IMR-90 (cell line): ENCODE results near the gene GPC6. TPM values are rescaled to one million over a fixed set of nuclear protein-coding genes. Genes with fewer than 3 reads are reported as not detected.

Experiments
- ATAC-seq: fragments of 200-7000 bp; cut with Tn5 transposase; 2 replicates; pipeline ENCODE4 v1.9.1; 2020; ENCODE audit warnings: low read depth, mild to moderate bottlenecking, moderate library complexity
- BruUV-seq: library from RNA; stranded (reverse); fragments of 400-500 nt; replicated peaks from 2 replicates; lab custom pipeline; 2021; lab: Mats Ljungman, UMichigan
- CTCF ChIA-PET: fragments of 300-600 bp; formaldehyde crosslinking; extraction: SDS; loops from one replicate; lab custom pipeline; 2021; ENCODE audit warnings: antibody characterized with exemption; lab: Yijun Ruan, JAX
- POLR2A ChIA-PET: fragments of 300-600 bp; sonication (Branson Sonifier 250); formaldehyde crosslinking; loops from one replicate; lab custom pipeline; 2022; ENCODE audit warnings: antibody characterized with exemption; ENCODE audit not compliant: unreplicated experiment; lab: Charles Lee
- DNase-seq: peaks from one replicate; pipeline ENCODE4 v3.0.0; 2013
- H2AFZ ChIP-seq: replicated peaks from 2 replicates; pipeline ENCODE3; 2013; ENCODE audit warnings: low read length, mild to moderate bottlenecking; ENCODE audit not compliant: poor library complexity
- H2AK5ac ChIP-seq: 2 replicates; pipeline ENCODE4 v1.6.1; 2013; ENCODE audit warnings: low read depth, low read length, inconsistent platforms
- H2AK9ac ChIP-seq: replicated peaks from 2 replicates; pipeline ENCODE3; 2013; ENCODE audit warnings: mild to moderate bottlenecking, low read depth, low read length, moderate library complexity; ENCODE audit not compliant: poor library complexity
- H2BK120ac ChIP-seq: 2 replicates; pipeline ENCODE4 v1.6.1; 2013; ENCODE audit warnings: low read depth, low read length, inconsistent platforms
- H2BK15ac ChIP-seq: 3 replicates; pipeline ENCODE4 v1.6.1; 2013; ENCODE audit warnings: low read depth, low read length, inconsistent platforms
- H2BK20ac ChIP-seq: 2 replicates; pipeline ENCODE4 v1.6.1; 2013; ENCODE audit warnings: low read depth, mild to moderate bottlenecking, inconsistent platforms, low read length, moderate library complexity
- H2BK5ac ChIP-seq: 2 replicates; pipeline ENCODE4 v1.6.1; 2013; ENCODE audit warnings: mild to moderate bottlenecking, low read depth, low read length, inconsistent platforms; ENCODE audit not compliant: poor library complexity, severe bottlenecking
- H3K14ac ChIP-seq: replicated peaks from 2 replicates; pipeline ENCODE4 v1.6.1; 2013; ENCODE audit warnings: low read depth, low read length, inconsistent platforms
- H3K18ac ChIP-seq: 2 replicates; pipeline ENCODE4 v1.6.1; 2013; ENCODE audit warnings: low read depth, low read length, control low read depth
- H3K23ac ChIP-seq: 2 replicates; pipeline ENCODE4 v1.6.1; 2013; ENCODE audit warnings: low read depth, low read length, inconsistent platforms
- H3K27ac ChIP-seq: 2 replicates; pipeline ENCODE4 v1.5.1; 2013; ENCODE audit warnings: mild to moderate bottlenecking, control low read depth, low read length; ENCODE audit not compliant: insufficient read depth
- H3K27me3 ChIP-seq: 2 replicates; pipeline ENCODE4 v1.6.1; 2013; ENCODE audit warnings: low read length; ENCODE audit not compliant: control insufficient read depth, insufficient read depth
- H3K36me3 ChIP-seq: 2 replicates; pipeline ENCODE4 v1.6.1; 2013; ENCODE audit warnings: low read length, mixed read lengths; ENCODE audit not compliant: control insufficient read depth, insufficient read depth
- H3K4ac ChIP-seq: 2 replicates; pipeline ENCODE4 v1.6.1; 2013; ENCODE audit warnings: low read depth, low read length, inconsistent platforms
- H3K4me1 ChIP-seq: 2 replicates; pipeline ENCODE4 v1.6.1; 2013; ENCODE audit warnings: low read length, mixed read lengths; ENCODE audit not compliant: control insufficient read depth, insufficient read depth
- H3K4me2 ChIP-seq: 2 replicates; pipeline ENCODE4 v1.6.1; 2013; ENCODE audit warnings: low read depth, mild to moderate bottlenecking, control low read depth, low read length, moderate library complexity
- H3K4me3 ChIP-seq: 2 replicates; pipeline ENCODE4 v1.5.1; 2013; ENCODE audit warnings: low read depth, mild to moderate bottlenecking, control low read depth, low read length, moderate library complexity; ENCODE audit not compliant: insufficient read depth
- H3K56ac ChIP-seq: 2 replicates; pipeline ENCODE4 v1.6.1; 2013; ENCODE audit warnings: low read length, inconsistent platforms; ENCODE audit not compliant: insufficient read depth; ENCODE audit errors: extremely low read depth
- H3K79me1 ChIP-seq, 2 experiments: 2 replicates each; pipeline ENCODE4 v1.6.1; 2013; ENCODE audit warnings: low read length in 2 of 2, inconsistent platforms in 1 of 2, low read depth in 1 of 2
- H3K9ac ChIP-seq: 2 replicates; pipeline ENCODE4 v1.6.1; 2013; ENCODE audit warnings: low read depth, low read length, control low read depth
- H3K9me1 ChIP-seq: 2 replicates; pipeline ENCODE4 v1.6.1; 2013; ENCODE audit warnings: low read length, inconsistent platforms; ENCODE audit not compliant: insufficient read depth
- H3K9me3 ChIP-seq: 2 replicates; pipeline ENCODE4 v1.6.1; 2013; ENCODE audit warnings: low read length; ENCODE audit not compliant: control insufficient read depth, insufficient read depth
- H4K20me1 ChIP-seq: 2 replicates; pipeline ENCODE4 v1.6.1; 2013; ENCODE audit warnings: low read length, inconsistent platforms; ENCODE audit not compliant: insufficient read depth
- H4K5ac ChIP-seq: 2 replicates; pipeline ENCODE4 v1.6.1; 2013; ENCODE audit warnings: mild to moderate bottlenecking, low read depth, low read length, control low read depth
- H4K8ac ChIP-seq, 2 experiments: 2 replicates each; pipeline ENCODE4 v1.6.1; 2013; ENCODE audit warnings: low read depth in 2 of 2, low read length in 2 of 2, control low read depth in 1 of 2, inconsistent platforms in 1 of 2
- H4K91ac ChIP-seq: 2 replicates; pipeline ENCODE4 v1.6.1; 2013; ENCODE audit warnings: low read depth, low read length, inconsistent platforms; ENCODE audit not compliant: insufficient read depth
- BHLHE40 ChIP-seq: fragments of 150-350 bp; IDR thresholded peaks from 2 replicates; pipeline ENCODE4 v1.6.1; 2016; ENCODE audit warnings: mild to moderate bottlenecking, low read depth, low read length
- CEBPB ChIP-seq: IDR thresholded peaks from 2 replicates; pipeline ENCODE4 v1.6.1; 2012; ENCODE audit warnings: low read depth, low read length, improper control_type of control experiment
- CHD1 ChIP-seq: IDR thresholded peaks from 2 replicates; pipeline ENCODE4 v1.6.1; 2012; ENCODE audit warnings: low read depth, low read length, improper control_type of control experiment
- ELK1 ChIP-seq: fragments of 150-350 bp; IDR thresholded peaks from 2 replicates; pipeline ENCODE4 v1.6.1; 2016; ENCODE audit warnings: low read depth, mild to moderate bottlenecking, low read length, moderate library complexity, borderline replicate concordance
- FOS ChIP-seq: fragments of 150-350 bp; IDR thresholded peaks from 2 replicates; pipeline ENCODE4 v1.6.1; 2016; ENCODE audit warnings: low read depth, low read length
- MAFK ChIP-seq: IDR thresholded peaks from 2 replicates; pipeline ENCODE4 v1.6.1; 2012; ENCODE audit warnings: low read depth, low read length, improper control_type of control experiment
- MAZ ChIP-seq: IDR thresholded peaks from 2 replicates; pipeline ENCODE4 v1.6.1; 2012; ENCODE audit warnings: low read depth, mild to moderate bottlenecking, low read length, improper control_type of control experiment, moderate library complexity, borderline replicate concordance
- MXI1 ChIP-seq: IDR thresholded peaks from 2 replicates; pipeline ENCODE4 v1.6.1; 2012; ENCODE audit warnings: low read depth, mild to moderate bottlenecking, low read length, moderate library complexity, borderline replicate concordance
- NFE2L2 ChIP-seq: fragments of 150-350 bp; IDR thresholded peaks from 2 replicates; pipeline ENCODE4 v1.6.1; 2016; ENCODE audit warnings: low read depth, mild to moderate bottlenecking, low read length
- POLR2A ChIP-seq: IDR thresholded peaks from 2 replicates; pipeline ENCODE4 v1.6.1; 2012; ENCODE audit warnings: mild to moderate bottlenecking, low read depth, low read length
- RAD21 ChIP-seq: IDR thresholded peaks from 2 replicates; pipeline ENCODE4 v1.6.1; 2012; ENCODE audit warnings: low read length, improper control_type of control experiment
- RCOR1 ChIP-seq: IDR thresholded peaks from 2 replicates; pipeline ENCODE4 v1.6.1; 2012; ENCODE audit warnings: mild to moderate bottlenecking, low read length, improper control_type of control experiment; ENCODE audit not compliant: insufficient replicate concordance
- RFX5 ChIP-seq: IDR thresholded peaks from 2 replicates; pipeline ENCODE4 v1.8.0; 2012; ENCODE audit warnings: low read depth, mild to moderate bottlenecking, low read length, moderate library complexity
- SMC3 ChIP-seq: fragments of 150-350 bp; IDR thresholded peaks from 2 replicates; pipeline ENCODE4 v1.6.1; 2016; ENCODE audit warnings: low read depth, mild to moderate bottlenecking, antibody characterized with exemption, low read length, moderate library complexity
- dilution Hi-C: fragments of 300-500 bp; cut with HindIII; formaldehyde crosslinking; loops from one replicate; pipeline ENCODE4 v1.14.3; 2018; ENCODE audit warnings: low sequenced_read_pairs; ENCODE audit not compliant: unreplicated experiment
- in situ Hi-C: fragments of 300-500 bp; cut with MboI; formaldehyde crosslinking; loops from 3 replicates; pipeline ENCODE4 v1.14.3; 2019; ENCODE audit warnings: low sequenced_read_pairs, inconsistent platforms, mixed read lengths
- intact Hi-C: fragments of 100-400 bp; cut with micrococcal nuclease; formaldehyde crosslinking; loops from 2 replicates; pipeline ENCODE4 v1.10.0; 2022
- polyA plus RNA-seq, 3 experiments: library from polyadenylated mRNA; depleted of rRNA; stranded (reverse); fragments of >200 nt; gene quantifications; 2 replicates each; pipeline ENCODE4 v1.2.3, GENCODE V29; 2012; ENCODE audit warnings: low replicate concordance in 1 of 3
- total RNA-seq: library from RNA; depleted of rRNA; stranded (reverse); fragments of >200 nt; gene quantifications from 2 replicates; pipeline ENCODE4 v1.2.3, GENCODE V29; 2012
- TF ChIP-seq, protein P1 (sequence below): conservative IDR thresholded peaks from 2 replicates; pipeline ENCODE4 v1.5.1; 2012; ENCODE audit warnings: mild to moderate bottlenecking, low read depth, low read length, improper control_type of control experiment
- TF ChIP-seq, protein P2 (sequence below): fragments of 150-350 bp; IDR thresholded peaks from 2 replicates; pipeline ENCODE4 v1.6.1; 2017; ENCODE audit warnings: mild to moderate bottlenecking, antibody characterized with exemption, low read length, low read depth

GPC6 gene
- total and polyA plus RNA-seq, 2 of the 4 experiments (the other 2 are of a cell fraction) = 14.9 to 39.4 TPM

- Histone ChIP-seq H3K27ac (no peak overlapping the region), H2BK120ac (no peak overlapping the region), H2AK5ac (no peak overlapping the region), H4K8ac (no peak overlapping the region), H3K56ac (no peak overlapping the region), H3K9me1 (peaks cover 3% of the 10 kb centered on the region; the same call in 1 of the 2 replicates), H2BK20ac (no peak overlapping the region), H3K4me1 (no peaks in the 10 kb centered on the region), H4K5ac (no peak overlapping the region), H3K18ac (no peak overlapping the region), H3K4me2 (no peak overlapping the region), H3K4ac (no peak overlapping the region), H3K36me3 (no peaks in the 10 kb centered on the region), H3K79me1 (no peaks in the 10 kb centered on the region), H3K14ac (no peak overlapping the region), H2AK9ac (no peak overlapping the region), H2AFZ (no peak overlapping the region), H4K91ac (no peak overlapping the region), H4K20me1 (no peaks in the 10 kb centered on the region), H3K9me3 (no peaks in the 10 kb centered on the region), H2BK15ac (no peak overlapping the region), H3K9ac (no peak overlapping the region), H3K23ac (no peak overlapping the region), H2BK5ac (no peak overlapping the region), H3K4me3 (no peak overlapping the region), H3K27me3 (no peaks in the 10 kb centered on the region)
- ChIA-PET CTCF (no interaction called here), POLR2A (no interaction called here)
- TF ChIP-seq ELK1 (no peak), SMC3 (no peak), CHD1 (no peak), MXI1 (no peak), CEBPB (no peak), FOS (no peak), RAD21 (no peak), NFE2L2 (no peak), RFX5 (no peak), BHLHE40 (no peak), MAZ (no peak), MAFK (no peak), POLR2A (no peak), RCOR1 (no peak)
- TF ChIP-seq, protein P1, sequence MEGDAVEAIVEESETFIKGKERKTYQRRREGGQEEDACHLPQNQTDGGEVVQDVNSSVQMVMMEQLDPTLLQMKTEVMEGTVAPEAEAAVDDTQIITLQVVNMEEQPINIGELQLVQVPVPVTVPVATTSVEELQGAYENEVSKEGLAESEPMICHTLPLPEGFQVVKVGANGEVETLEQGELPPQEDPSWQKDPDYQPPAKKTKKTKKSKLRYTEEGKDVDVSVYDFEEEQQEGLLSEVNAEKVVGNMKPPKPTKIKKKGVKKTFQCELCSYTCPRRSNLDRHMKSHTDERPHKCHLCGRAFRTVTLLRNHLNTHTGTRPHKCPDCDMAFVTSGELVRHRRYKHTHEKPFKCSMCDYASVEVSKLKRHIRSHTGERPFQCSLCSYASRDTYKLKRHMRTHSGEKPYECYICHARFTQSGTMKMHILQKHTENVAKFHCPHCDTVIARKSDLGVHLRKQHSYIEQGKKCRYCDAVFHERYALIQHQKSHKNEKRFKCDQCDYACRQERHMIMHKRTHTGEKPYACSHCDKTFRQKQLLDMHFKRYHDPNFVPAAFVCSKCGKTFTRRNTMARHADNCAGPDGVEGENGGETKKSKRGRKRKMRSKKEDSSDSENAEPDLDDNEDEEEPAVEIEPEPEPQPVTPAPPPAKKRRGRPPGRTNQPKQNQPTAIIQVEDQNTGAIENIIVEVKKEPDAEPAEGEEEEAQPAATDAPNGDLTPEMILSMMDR = no peak
- TF ChIP-seq, protein P2, sequence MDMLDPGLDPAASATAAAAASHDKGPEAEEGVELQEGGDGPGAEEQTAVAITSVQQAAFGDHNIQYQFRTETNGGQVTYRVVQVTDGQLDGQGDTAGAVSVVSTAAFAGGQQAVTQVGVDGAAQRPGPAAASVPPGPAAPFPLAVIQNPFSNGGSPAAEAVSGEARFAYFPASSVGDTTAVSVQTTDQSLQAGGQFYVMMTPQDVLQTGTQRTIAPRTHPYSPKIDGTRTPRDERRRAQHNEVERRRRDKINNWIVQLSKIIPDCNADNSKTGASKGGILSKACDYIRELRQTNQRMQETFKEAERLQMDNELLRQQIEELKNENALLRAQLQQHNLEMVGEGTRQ = no peak
- DNase-seq = no peak
- in situ Hi-C loops = no loop called here
- no TSS peak for BruUV-seq
- intact Hi-C loops = no loop called here
- dilution Hi-C loops = no loop called here
- ATAC-seq = no peak
Observed at GRCh38 chr13:94387047-94387446, 1160.4 kb downstream of the GPC6 start.
